Measurements from ENCODE around the gene HARBI1. TPM values are rescaled to one million over a fixed set of nuclear protein-coding genes. Genes with fewer than 3 reads are reported as not detected.

Gene HARBI1
- total RNA-seq, 4 donors from 2014 or later = 1.2 to 6.9 (median 3.3) TPM

- no peaks in the 10 kb centered on the region for H3K9me3 ChIP-seq
- intact Hi-C loops (cut with DNase I; ENCODE audit: low total_unique reads) = no loop called here
- H3K4me3 ChIP-seq = no peak overlapping the region
- DNase-seq = no peak
- TF ChIP-seq POLR2A (IDR thresholded peaks at IDR 0.05) (no peak), CTCF (IDR thresholded peaks at IDR 0.05 in 4 of 5, conservative IDR thresholded peaks at IDR 0.05 in 1 of 5) (no peak)
- H3K4me1 ChIP-seq = peaks cover 0 to 12% of the 10 kb centered on the region in 2 donors
- peak overlapping the region; percentile 47 to 88 (median 60) for H3K27ac ChIP-seq
- in situ Hi-C loops (cut with MboI; ENCODE audit: low sequenced_read_pairs in 4 of 4) = no loop called here
- ATAC-seq = no peak
- H3K27me3 ChIP-seq = no peaks in the 10 kb centered on the region
- peaks cover 0 to 87% of the 10 kb centered on the region in 2 donors for H3K36me3 ChIP-seq
Observed at GRCh38 chr11:46663277-46663940, 46.4 kb upstream of the HARBI1 start.

- peak overlapping the region in 2 of 4 donors; percentile 10 to 24 for H3K27ac ChIP-seq
- H3K27me3 ChIP-seq = no peaks in the 10 kb centered on the region
- TF ChIP-seq POLR2A (IDR thresholded peaks at IDR 0.05) (no peak), CTCF (IDR thresholded peaks at IDR 0.05 in 4 of 5, conservative IDR thresholded peaks at IDR 0.05 in 1 of 5) (no peak)
- H3K36me3 ChIP-seq = peaks cover 0 to 90% of the 10 kb centered on the region in 2 donors
- no peak for ATAC-seq
- no peak overlapping the region for H3K4me3 ChIP-seq
- DNase-seq = no peak
- H3K4me1 ChIP-seq = peaks cover 0 to 6% of the 10 kb centered on the region in 2 donors
- in situ Hi-C loops (cut with MboI; ENCODE audit: low sequenced_read_pairs in 4 of 4) (no loop called here), intact Hi-C loops (cut with DNase I; ENCODE audit: low total_unique reads) (no loop called here)
- no peaks in the 10 kb centered on the region for H3K9me3 ChIP-seq
Observed at GRCh38 chr11:46662366-46662765, 45.3 kb upstream of the HARBI1 start.

- Histone ChIP-seq H3K4me3 (no peak overlapping the region), H3K27ac (peak overlapping the region in 1 of 4 donors; percentile 45), H3K36me3 (peaks cover 0 to 93% of the 10 kb centered on the region in 2 donors), H3K4me1 (peaks cover 0 to 4% of the 10 kb centered on the region in 2 donors), H3K9me3 (no peaks in the 10 kb centered on the region), H3K27me3 (no peaks in the 10 kb centered on the region)
- intact Hi-C loops (cut with DNase I; ENCODE audit: low total_unique reads) (no loop called here), in situ Hi-C loops (cut with MboI; ENCODE audit: low sequenced_read_pairs in 4 of 4) (no loop called here)
- no peak for ATAC-seq
- DNase-seq = no peak
- TF ChIP-seq CTCF (IDR thresholded peaks at IDR 0.05 in 4 of 5, conservative IDR thresholded peaks at IDR 0.05 in 1 of 5) = no peak
- TF ChIP-seq POLR2A (IDR thresholded peaks at IDR 0.05) = no peak
Observed at GRCh38 chr11:46661836-46662235, 44.8 kb upstream of the HARBI1 start.

GRCh38 chr11:46659908-46660307, 42.9 kb upstream of the HARBI1 start:
- TF ChIP-seq POLR2A (IDR thresholded peaks at IDR 0.05) (no peak), CTCF (IDR thresholded peaks at IDR 0.05 in 4 of 5, conservative IDR thresholded peaks at IDR 0.05 in 1 of 5) (no peak)
- Histone ChIP-seq H3K4me3 (no peak overlapping the region), H3K27ac (peak overlapping the region; percentile 14 to 64 (median 50)), H3K36me3 (peaks cover 2 to 96% of the 10 kb centered on the region in 2 donors), H3K4me1 (no peaks in the 10 kb centered on the region), H3K27me3 (no peaks in the 10 kb centered on the region), H3K9me3 (no peaks in the 10 kb centered on the region)
- in situ Hi-C loops (cut with MboI; ENCODE audit: low sequenced_read_pairs in 4 of 4) (no loop called here), intact Hi-C loops (cut with DNase I; ENCODE audit: low total_unique reads) (no loop called here)
- peak; percentile 45 to 72 for DNase-seq
- ATAC-seq = peak; percentile 71 to 77
